Keratinocyte (primary cell): ENCODE measurements around the gene ANKRD45.

Experiments used
- CTCF ChIP-seq, 3 experiments: IDR thresholded peaks in 1 of 3; conservative IDR thresholded peaks in 1 of 3; optimal IDR thresholded peaks in 1 of 3; 2 replicates in 2 of 3; 3 replicates in 1 of 3; pipeline versions ENCODE3 to v1.5.1; 2011; ENCODE audit warnings: low read length in 3 of 3, mild to moderate bottlenecking in 3 of 3, moderate library complexity in 2 of 3, control low read depth in 1 of 3, inconsistent platforms in 1 of 3; ENCODE audit not compliant: insufficient read depth in 2 of 3; ENCODE audit errors: extremely low read depth in 1 of 3
- EZH2 ChIP-seq: IDR thresholded peaks from one replicate; pipeline ENCODE4 v1.6.1; 2012; ENCODE audit warnings: inconsistent platforms, mild to moderate bottlenecking, low read length, moderate library complexity

GRCh38 chr1:173648880-173649605 is 20.6 kb downstream of the ANKRD45 start:
- TF ChIP-seq CTCF (optimal IDR thresholded peaks at IDR 0.05 in 1 of 3, IDR thresholded peaks at IDR 0.05 in 1 of 3, conservative IDR thresholded peaks at IDR 0.05 in 1 of 3; ENCODE audit: extremely low read depth in 1 of 3, insufficient read depth in 2 of 3, low read length in 3 of 3) (no peak), EZH2 (no peak)
